ENCODE data around the gene IGFBP5.

Gene IGFBP5, protein sequence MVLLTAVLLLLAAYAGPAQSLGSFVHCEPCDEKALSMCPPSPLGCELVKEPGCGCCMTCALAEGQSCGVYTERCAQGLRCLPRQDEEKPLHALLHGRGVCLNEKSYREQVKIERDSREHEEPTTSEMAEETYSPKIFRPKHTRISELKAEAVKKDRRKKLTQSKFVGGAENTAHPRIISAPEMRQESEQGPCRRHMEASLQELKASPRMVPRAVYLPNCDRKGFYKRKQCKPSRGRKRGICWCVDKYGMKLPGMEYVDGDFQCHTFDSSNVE

GRCh38 chr2:216695401-216695821, at the start of gene IGFBP5:
Gene IGFBP5, minus strand, starts transcription at chr2:216695549. Its CDS starts 774 bp downstream, at chr2:216694775.
- DNase-seq, result no peak

- no peak for DNase-seq
Measured at GRCh38 chr2:216743781-216744180, 48.4 kb upstream of the IGFBP5 start.

DNA sequence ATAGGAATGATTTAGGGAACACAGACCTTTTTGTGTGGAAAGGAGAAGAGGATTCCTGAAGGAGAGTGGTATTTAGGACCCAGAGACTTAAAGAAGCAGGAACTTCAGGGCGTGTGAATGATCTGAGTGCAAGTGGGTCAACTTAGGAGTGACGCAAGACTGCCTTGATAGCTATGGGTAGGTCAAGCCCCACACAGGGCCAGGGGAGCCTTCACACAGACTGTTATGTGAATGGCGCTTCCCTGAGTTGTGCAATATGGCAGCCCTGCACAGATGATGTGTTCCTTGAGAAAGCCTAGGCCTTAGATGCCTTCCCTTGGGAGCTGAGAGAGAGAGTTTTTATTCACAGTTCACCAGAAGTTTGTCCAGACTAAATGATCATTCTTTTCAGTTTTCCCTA, 47.1 kb upstream of the IGFBP5 start:
- no peak for DNase-seq

DNA sequence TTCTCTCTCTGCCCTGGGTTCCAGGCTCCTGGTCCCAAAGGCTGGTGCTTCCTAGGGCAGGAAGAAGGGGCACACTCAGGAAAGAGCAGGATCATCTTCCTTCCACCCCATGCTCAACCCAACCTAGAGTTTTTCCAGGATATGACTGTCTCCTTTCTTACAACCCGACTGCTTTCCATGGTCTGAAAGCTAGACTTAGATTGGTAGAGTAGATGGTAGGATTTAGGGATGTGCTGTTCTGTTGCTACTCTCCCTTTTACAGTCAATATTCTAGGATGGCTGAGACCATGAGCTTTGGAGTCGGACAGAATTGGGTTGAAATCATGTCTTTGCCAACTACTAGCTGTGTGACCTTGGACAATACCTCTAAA, 45.9 kb upstream of the IGFBP5 start:
- DNase-seq, result no peak

DNA sequence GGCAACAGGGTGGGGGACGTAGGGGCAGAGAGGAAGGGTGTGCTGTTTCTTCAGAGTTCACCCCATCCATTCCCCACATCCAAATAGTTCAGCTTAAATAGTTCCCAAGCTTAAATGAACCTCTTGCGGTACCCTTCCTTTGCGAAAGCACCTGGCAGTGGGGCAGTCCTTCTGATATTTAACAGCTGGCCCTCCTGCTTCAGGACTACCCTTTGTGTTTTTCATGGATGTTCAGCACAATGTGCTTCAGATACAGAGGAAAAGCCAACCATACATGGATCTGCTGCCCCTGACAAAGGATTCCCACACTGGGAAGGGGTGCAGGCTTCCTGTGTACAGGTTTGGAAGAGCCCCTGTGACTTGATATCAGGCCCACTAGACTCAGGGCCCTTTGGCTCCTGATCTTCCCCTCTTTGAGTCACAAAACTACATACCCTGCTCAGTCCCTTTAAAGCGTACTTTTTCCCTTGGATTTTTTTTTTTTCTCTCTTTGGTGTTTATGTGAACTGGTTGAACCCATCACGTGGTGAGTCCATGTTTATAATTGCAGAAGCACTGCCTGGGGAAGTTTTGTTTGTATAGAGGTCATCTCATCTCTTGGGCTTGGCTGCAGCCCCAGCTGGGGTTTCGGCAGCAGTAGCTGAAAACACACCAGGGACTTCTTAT, 45.3 kb upstream of the IGFBP5 start:
- no peak for DNase-seq

DNA sequence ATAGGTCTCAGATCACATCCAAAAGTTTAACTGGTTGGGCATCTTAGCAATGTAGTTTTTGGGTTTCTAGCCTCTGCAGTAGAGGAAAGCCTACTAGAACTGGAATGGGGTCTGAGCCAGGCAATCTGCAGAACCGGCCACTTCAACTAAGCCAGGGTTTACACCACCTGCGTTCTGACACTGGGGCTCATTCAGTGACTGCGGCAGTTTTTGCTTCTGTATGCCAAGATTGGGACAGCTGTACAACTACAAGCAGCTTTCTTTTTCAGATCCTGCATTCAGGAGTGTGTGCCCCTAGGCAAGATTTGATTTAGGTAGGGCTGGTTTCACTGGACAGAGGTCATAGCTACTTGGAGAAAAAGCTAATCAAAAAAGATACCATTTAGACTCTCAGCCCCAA, 43.7 kb upstream of the IGFBP5 start:
- DNase-seq, result no peak

GRCh38 chr2:216737676-216738075, 42.3 kb upstream of the IGFBP5 start:
- no peak for DNase-seq

- no peak for DNase-seq
Measured at GRCh38 chr2:216736326-216736725, 41.0 kb upstream of the IGFBP5 start.

DNA sequence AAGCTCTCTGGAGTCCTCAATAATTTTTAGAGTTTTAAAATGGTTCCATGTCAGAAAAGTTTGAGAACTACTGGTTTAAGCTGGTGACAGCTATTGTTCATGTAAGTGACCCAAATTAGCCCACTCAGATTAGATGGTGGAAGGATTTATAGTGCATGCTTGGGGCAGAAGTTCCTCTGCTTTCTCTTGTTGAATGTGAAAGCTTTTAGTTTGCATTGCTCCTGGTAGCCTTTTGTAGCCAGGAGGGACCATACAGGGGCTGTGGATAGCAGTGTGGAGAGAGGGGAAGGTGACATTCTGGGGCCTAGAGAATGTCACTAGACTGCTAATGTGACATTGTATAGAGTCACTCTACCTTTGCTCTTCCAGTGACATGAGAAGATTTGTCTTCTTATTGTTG, 40.3 kb upstream of the IGFBP5 start:
- no peak for DNase-seq

- DNase-seq, result no peak
Measured at GRCh38 chr2:216735086-216735485, 39.7 kb upstream of the IGFBP5 start.

DNA sequence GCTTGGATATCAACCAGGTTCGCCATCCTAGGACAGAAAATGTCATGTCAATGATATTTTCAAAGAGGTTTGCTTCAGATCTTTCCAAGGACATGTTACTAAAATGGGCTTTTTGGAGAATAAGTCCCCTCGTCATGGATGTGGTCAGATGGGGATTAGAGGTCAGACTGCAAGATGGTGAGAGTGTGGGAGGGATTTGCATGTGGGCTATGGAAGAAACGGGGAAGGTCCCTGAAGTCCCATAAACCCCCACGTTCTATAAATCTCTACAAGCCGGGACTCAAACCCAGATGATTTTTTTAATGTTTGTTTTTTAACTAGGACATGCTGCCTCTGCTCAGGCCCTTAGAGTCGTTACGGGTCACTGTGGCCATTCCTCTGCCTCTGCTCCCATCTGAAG, 37.7 kb upstream of the IGFBP5 start:
- no peak for DNase-seq

DNA sequence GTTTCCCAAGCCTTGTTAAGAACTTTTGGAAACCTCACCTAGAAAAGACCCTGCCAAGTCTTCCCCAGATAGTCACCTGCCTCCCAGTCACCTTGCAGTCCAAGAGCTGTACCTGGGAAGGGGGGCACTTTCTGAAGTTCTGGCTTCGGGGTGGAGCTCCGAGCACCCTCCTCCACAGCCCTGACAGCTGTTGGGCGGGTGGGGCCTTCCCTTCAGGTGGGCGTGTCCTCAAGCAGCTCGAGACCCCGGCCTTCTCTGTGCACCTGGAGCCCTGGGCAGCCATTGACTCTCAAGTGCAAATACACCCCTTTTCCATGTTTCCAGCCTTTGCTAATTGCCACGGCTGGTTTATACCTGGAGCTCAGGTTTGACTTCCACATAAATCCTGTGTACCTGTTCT, 37.0 kb upstream of the IGFBP5 start:
- no peak for DNase-seq

DNA sequence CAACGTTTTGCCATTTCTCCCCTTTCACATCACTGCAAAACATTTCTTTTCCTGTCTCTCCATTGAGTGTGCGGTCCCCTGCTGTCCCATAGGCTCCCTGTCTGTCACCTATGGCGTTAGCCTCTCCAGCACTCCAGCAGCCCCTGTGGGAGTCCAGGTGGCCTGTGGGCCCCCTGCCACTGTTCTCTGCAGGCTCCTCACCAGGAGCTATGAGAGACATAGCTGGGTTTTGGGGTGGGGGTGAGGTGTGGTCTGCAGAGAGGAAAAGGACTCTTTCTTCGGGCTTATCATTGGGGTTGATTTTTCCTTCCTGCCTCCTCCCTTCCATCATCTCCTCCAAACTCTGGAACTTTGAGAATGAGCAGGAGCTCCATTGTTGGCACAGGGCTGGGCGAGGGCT, 36.1 kb upstream of the IGFBP5 start:
- DNase-seq, result no peak

- DNase-seq, result no peak
Measured at GRCh38 chr2:216730871-216731270, 35.5 kb upstream of the IGFBP5 start.

DNA sequence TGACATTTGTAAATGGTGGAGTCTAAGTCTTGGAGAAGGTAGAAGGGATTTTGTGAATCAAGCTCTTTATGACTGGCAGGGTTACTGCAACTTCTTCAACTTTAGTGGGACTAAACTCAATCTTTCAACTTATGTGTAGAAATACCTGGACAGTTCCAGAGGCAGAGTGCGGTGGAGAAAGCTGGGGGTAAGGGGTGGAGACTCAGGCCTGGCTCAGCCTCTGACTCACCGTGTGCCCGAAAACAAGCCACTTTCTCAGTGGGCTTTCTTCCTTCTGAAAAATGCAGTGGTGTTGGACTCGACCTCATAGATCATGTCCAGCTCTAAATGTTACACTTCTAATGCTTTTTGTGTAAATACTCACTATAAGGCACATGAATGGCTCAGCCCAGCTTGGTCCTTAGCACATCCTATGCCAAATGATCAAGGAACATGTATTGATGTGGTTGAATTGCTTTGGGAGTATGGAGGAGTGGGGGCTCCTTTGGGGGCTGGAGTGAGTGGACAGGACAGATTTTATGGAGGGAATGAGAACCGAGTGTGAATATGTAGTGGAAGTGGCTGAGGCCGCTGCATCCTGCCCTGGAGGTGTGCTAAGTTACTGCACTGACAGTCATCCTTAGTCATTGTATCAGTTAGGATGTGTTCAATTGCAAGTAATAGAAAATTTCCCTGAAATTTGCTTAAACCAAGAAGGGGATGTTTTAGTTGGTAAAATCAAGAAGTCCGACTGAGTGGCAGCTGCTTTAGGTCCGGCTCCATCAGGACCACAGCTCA, 32.2 kb upstream of the IGFBP5 start:
- no peak for DNase-seq

DNA sequence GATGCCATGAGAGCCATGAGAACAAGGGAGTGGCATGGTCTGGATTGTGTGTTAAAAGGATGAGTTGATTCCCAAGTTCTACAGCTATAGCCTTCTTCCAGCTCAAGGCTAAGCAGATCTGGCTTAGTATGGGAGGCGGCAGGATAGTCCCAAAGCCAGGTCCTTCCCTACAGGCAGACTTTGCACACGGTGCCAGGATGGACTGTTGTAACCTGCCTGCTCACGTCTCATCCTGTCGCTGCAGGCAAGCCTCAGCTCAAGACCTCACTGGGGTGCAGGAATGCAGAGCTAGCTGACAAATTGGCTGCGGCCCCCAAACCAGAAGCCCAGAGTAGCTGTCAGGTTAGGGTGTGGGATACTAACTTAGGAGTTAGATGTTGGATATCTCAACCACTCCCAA, 28.8 kb upstream of the IGFBP5 start:
- DNase-seq, result no peak

GRCh38 chr2:216721141-216721540, 25.8 kb upstream of the IGFBP5 start:
- no peak for DNase-seq

- no peak for DNase-seq
Measured at GRCh38 chr2:216720722-216721121, 25.4 kb upstream of the IGFBP5 start.

- DNase-seq, result no peak
Measured at GRCh38 chr2:216717907-216718615, 22.7 kb upstream of the IGFBP5 start.

DNA sequence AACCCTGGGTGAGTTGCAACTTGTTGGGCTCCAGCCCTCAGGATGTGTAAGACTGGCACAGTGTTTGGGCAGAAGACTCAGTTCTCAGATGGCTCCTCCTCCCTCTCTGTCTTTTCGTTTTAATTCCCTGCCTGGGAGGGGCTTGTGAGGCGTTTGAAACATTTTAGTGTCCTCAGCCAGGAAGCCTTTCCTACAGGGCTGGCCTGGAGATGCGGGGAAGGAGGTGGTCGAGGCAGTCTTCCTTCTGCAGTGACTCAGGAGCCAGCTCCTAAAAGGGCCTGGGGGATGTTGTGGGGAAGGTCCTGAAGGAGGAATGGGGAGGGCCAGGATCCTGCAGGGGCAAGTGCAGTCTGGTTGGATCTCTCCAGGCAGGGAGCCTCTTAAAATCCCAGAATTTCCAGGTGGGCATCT, 22.1 kb upstream of the IGFBP5 start:
- DNase-seq, result no peak

GRCh38 chr2:216716109-216716508, 20.8 kb upstream of the IGFBP5 start:
- no peak for DNase-seq

DNA sequence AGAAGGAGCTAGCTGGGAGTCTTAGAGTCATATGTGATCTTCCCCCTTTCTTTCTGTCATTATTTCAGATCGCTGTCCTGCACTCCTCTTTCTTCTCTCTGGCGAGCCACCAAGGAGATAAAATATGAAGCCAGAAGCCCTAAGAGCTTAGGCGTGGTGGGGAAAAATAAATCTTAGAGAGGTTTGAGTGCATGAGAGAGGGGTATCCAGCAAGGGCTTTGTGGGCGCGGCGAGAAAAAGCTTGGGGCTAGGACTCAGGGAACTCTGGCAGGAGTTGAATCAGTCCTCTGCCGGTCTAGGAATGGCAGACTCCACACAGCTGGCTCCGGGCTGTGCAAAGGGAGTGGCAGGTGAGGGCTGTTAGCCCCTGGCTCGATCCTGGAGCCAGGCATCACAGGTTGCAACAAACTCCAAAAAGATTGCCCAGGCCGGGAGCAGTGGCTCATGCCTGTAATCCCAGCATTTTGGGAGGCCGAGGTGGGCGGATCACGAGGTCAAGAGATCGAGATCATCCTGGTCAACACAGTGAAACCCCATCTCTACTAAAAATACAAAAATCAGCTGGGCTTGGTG, 20.1 kb upstream of the IGFBP5 start:
- DNase-seq, result no peak

GRCh38 chr2:216714376-216714775, 19.0 kb upstream of the IGFBP5 start:
- no peak for DNase-seq
